OCI-LY7 (cell line): ENCODE data around the gene SGTB. TPM values are rescaled to one million over a fixed set of nuclear protein-coding genes. Genes with fewer than 3 reads are reported as not detected.
A peak's percentile ranks its signal among the peaks of the same experiment; 100 is the strongest.
"Not testable (repeated sequence)": the region's sequence is repeated elsewhere in the genome, so short reads cannot be mapped to it uniquely, and the experiment has no call there.

Source experiments
- BruUV-seq: library from RNA; stranded (reverse); fragments of 400-500 nt; replicated peaks from 2 replicates; lab custom pipeline; 2021; lab: Mats Ljungman, UMichigan
- CTCF ChIA-PET: fragments of 300-600 bp; sonication (Branson Sonifier 250); formaldehyde crosslinking; loops from one replicate; lab custom pipeline; 2022; ENCODE audit warnings: antibody characterized with exemption; ENCODE audit not compliant: unreplicated experiment; lab: Charles Lee
- POLR2A ChIA-PET: fragments of 300-600 bp; sonication (Branson Sonifier 250); formaldehyde crosslinking; loops from one replicate; lab custom pipeline; 2022; ENCODE audit warnings: antibody characterized with exemption; lab: Charles Lee
- DNase-seq: peaks from one replicate; pipeline ENCODE4 v3.0.0-alpha.2; 2015; ENCODE audit warnings: low spot score
- H2AFZ ChIP-seq: fragments of 200-600 bp; sonication (generic), shearing (Covaris generic); 2 replicates; pipeline ENCODE4 v1.6.1; 2014; ENCODE audit warnings: mild to moderate bottlenecking, antibody characterized with exemption, low read length, moderate library complexity
- H3K27ac ChIP-seq: fragments of 200-600 bp; sonication (generic); 2 replicates; pipeline ENCODE4 v1.5.1; 2014; ENCODE audit warnings: mixed run types, low read depth, mild to moderate bottlenecking, moderate library complexity, low read length, inconsistent platforms; ENCODE audit not compliant: poor library complexity, severe bottlenecking
- H3K36me3 ChIP-seq: fragments of 200-600 bp; sonication (generic); 2 replicates; pipeline ENCODE4 v1.6.1; 2014; ENCODE audit warnings: mild to moderate bottlenecking, antibody characterized with exemption, low read length, moderate library complexity, mixed read lengths; ENCODE audit not compliant: insufficient read depth
- H3K4me1 ChIP-seq: fragments of 200-600 bp; sonication (generic); 2 replicates; pipeline ENCODE4 v1.5.1; 2014; ENCODE audit warnings: mild to moderate bottlenecking, low read length; ENCODE audit not compliant: insufficient read depth, poor library complexity, severe bottlenecking
- H3K4me2 ChIP-seq: fragments of 200-600 bp; sonication (generic); 2 replicates; pipeline ENCODE4 v1.6.1; 2014; ENCODE audit warnings: mild to moderate bottlenecking, low read length
- H3K4me3 ChIP-seq: fragments of 200-600 bp; sonication (generic); 2 replicates; pipeline ENCODE4 v1.5.1; 2014; ENCODE audit warnings: mild to moderate bottlenecking, low read depth, low read length; ENCODE audit not compliant: poor library complexity, severe bottlenecking
- H3K79me2 ChIP-seq: fragments of 200-600 bp; sonication (generic); 2 replicates; pipeline ENCODE4 v1.6.1; 2016; ENCODE audit warnings: low read depth, mild to moderate bottlenecking, low read length, moderate library complexity, mixed read lengths; ENCODE audit not compliant: insufficient read depth
- H3K9me2 ChIP-seq: fragments of 200-600 bp; sonication (generic); 2 replicates; pipeline ENCODE4 v1.6.1; 2016; ENCODE audit warnings: mild to moderate bottlenecking, low read length, mixed read lengths; ENCODE audit not compliant: insufficient read depth
- H3K9me3 ChIP-seq: fragments of 200-600 bp; sonication (generic); 2 replicates; pipeline ENCODE4 v1.6.1; 2014; ENCODE audit warnings: mild to moderate bottlenecking, mixed run types, low read length, mixed read lengths
- H4K20me1 ChIP-seq: fragments of 200-600 bp; sonication (generic); 2 replicates; pipeline ENCODE4 v1.6.1; 2014; ENCODE audit warnings: mild to moderate bottlenecking, antibody characterized with exemption, low read length, moderate library complexity, mixed read lengths; ENCODE audit not compliant: insufficient read depth
- EZH2phosphoT487 ChIP-seq: fragments of 200-600 bp; sonication (generic); IDR thresholded peaks from 2 replicates; pipeline ENCODE4 v1.6.1; 2018; ENCODE audit warnings: low read depth, borderline replicate concordance, mild to moderate bottlenecking, mixed run types, antibody characterized with exemption, low read length, moderate library complexity, mixed read lengths
- intact Hi-C: fragments of 100-400 bp; cut with micrococcal nuclease; formaldehyde crosslinking; loops from one replicate; pipeline ENCODE4 v1.10.0; 2022; ENCODE audit not compliant: unreplicated experiment
- total RNA-seq, 2 experiments: library from RNA; depleted of rRNA in 1 of 2; stranded (reverse); fragments of >200 nt in 1 of 2; shearing (Covaris generic) in 1 of 2; gene quantifications; 2 replicates each; pipeline ENCODE4 v1.2.3, GENCODE V29; 2014 to 2022
- TF ChIP-seq, protein P1 (sequence below): fragments of 200-600 bp; sonication (generic); conservative IDR thresholded peaks from 2 replicates; pipeline ENCODE4 v1.5.1; 2014; ENCODE audit warnings: mild to moderate bottlenecking, antibody characterized with exemption, low read length, moderate library complexity, mixed read lengths

The SGTB gene
- total RNA-seq, 2 experiments from 2014 or later = 4.3 to 8.7 TPM

DNA sequence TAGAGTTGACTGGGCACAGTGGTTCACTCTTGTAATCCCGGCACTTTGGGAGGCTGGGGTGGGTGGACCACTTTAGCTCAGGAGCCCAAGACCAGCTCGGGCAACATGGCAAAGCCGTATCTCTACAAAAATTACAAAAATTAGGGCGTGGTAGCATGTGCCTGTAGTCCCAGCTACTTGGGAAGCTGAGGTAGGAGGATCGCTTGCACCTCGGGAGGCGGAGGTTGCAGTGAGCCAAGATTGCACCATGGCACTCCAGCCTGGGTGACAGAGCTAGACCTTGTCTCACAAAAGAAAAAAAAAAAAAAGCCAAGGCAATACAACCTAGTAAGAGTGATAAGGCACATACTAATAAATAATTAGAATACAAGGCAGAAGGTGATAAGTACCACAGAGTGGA, 15.9 kb upstream of the SGTB start:
- no peak overlapping the region for H2AFZ ChIP-seq
- CTCF ChIA-PET = no interaction called here
- no peaks in the 10 kb centered on the region; the same call in 1 of the 2 replicates for H3K9me3 ChIP-seq
- H3K27ac ChIP-seq = no peak overlapping the region
- H3K4me3 ChIP-seq = no peak overlapping the region
- no peak for TF ChIP-seq EZH2phosphoT487
- TF ChIP-seq, protein P1, sequence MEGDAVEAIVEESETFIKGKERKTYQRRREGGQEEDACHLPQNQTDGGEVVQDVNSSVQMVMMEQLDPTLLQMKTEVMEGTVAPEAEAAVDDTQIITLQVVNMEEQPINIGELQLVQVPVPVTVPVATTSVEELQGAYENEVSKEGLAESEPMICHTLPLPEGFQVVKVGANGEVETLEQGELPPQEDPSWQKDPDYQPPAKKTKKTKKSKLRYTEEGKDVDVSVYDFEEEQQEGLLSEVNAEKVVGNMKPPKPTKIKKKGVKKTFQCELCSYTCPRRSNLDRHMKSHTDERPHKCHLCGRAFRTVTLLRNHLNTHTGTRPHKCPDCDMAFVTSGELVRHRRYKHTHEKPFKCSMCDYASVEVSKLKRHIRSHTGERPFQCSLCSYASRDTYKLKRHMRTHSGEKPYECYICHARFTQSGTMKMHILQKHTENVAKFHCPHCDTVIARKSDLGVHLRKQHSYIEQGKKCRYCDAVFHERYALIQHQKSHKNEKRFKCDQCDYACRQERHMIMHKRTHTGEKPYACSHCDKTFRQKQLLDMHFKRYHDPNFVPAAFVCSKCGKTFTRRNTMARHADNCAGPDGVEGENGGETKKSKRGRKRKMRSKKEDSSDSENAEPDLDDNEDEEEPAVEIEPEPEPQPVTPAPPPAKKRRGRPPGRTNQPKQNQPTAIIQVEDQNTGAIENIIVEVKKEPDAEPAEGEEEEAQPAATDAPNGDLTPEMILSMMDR = no peak
- intact Hi-C loops = no loop called here
- H4K20me1 ChIP-seq = peaks cover 5% of the 10 kb centered on the region; the same call in 1 of the 2 replicates
- no peak overlapping the region for H3K4me2 ChIP-seq
- DNase-seq = no peak
- no peaks in the 10 kb centered on the region for H3K9me2 ChIP-seq
- no peaks in the 10 kb centered on the region for H3K36me3 ChIP-seq
- H3K79me2 ChIP-seq = peaks cover 12% of the 10 kb centered on the region
- POLR2A ChIA-PET = no interaction called here
- peaks cover 7% of the 10 kb centered on the region for H3K4me1 ChIP-seq
- BruUV-seq = no TSS peak

GRCh38 chr5:65736011-65736410, 14.1 kb upstream of the SGTB start:
- Histone ChIP-seq H3K4me2 (no peak overlapping the region), H3K9me3 (no peaks in the 10 kb centered on the region; the same call in 1 of the 2 replicates), H3K27ac (no peak overlapping the region), H3K9me2 (no peaks in the 10 kb centered on the region), H3K4me1 (peaks cover 13% of the 10 kb centered on the region), H2AFZ (no peak overlapping the region), H4K20me1 (no peaks in the 10 kb centered on the region), H3K4me3 (no peak overlapping the region), H3K79me2 (peaks cover 7% of the 10 kb centered on the region; the same call in 1 of the 2 replicates), H3K36me3 (no peaks in the 10 kb centered on the region)
- intact Hi-C loops = no loop called here
- TF ChIP-seq EZH2phosphoT487 = no peak
- TF ChIP-seq, protein P1 = no peak
- no TSS peak for BruUV-seq
- no peak for DNase-seq
- CTCF ChIA-PET = no interaction called here
- POLR2A ChIA-PET = interaction anchor here (1.3 kb wide), 1 partner anchor 10 kb away, joined by 3 read pairs; no protein-coding TSS in a partner anchor

DNA sequence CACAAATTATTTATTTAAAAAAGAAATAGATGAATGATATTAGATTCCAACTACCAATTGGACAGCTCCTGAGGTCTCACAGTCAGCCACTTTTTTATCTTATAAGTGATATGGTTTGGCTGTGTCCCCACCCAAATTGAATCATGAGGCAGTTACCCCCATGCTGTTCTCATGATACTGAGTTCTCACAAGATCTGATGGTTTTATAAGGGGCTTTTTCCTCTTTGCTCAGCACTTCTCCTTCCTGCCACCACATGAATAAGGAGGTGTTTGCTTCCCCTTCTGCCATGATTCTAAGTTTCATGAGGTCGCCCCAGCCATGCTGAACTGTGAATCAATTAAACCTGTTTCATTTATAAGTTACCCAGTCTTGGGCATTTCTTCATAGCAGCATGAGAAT, 13.0 kb upstream of the SGTB start:
- intact Hi-C loops = no loop called here
- CTCF ChIA-PET = no interaction called here
- H3K9me2 ChIP-seq = no peaks in the 10 kb centered on the region
- peak overlapping the region; percentile 35; the same call in 1 of the 2 replicates for H3K4me2 ChIP-seq
- no peaks in the 10 kb centered on the region for H4K20me1 ChIP-seq
- H3K36me3 ChIP-seq = no peaks in the 10 kb centered on the region
- H3K4me1 ChIP-seq = peaks cover 13% of the 10 kb centered on the region
- POLR2A ChIA-PET = interaction anchor here (0.6 to 1.1 kb wide), 4 partner anchors 14 to 647 kb away, joined by 3 to 10 read pairs (median 4); no protein-coding TSS in a partner anchor
- H2AFZ ChIP-seq = no peak overlapping the region
- peaks cover 7% of the 10 kb centered on the region; the same call in 1 of the 2 replicates for H3K79me2 ChIP-seq
- no peak overlapping the region for H3K27ac ChIP-seq
- no TSS peak for BruUV-seq
- DNase-seq = no peak
- TF ChIP-seq, protein P1 = no peak
- no peak for TF ChIP-seq EZH2phosphoT487
- no peaks in the 10 kb centered on the region; the same call in 1 of the 2 replicates for H3K9me3 ChIP-seq
- no peak overlapping the region for H3K4me3 ChIP-seq

DNA sequence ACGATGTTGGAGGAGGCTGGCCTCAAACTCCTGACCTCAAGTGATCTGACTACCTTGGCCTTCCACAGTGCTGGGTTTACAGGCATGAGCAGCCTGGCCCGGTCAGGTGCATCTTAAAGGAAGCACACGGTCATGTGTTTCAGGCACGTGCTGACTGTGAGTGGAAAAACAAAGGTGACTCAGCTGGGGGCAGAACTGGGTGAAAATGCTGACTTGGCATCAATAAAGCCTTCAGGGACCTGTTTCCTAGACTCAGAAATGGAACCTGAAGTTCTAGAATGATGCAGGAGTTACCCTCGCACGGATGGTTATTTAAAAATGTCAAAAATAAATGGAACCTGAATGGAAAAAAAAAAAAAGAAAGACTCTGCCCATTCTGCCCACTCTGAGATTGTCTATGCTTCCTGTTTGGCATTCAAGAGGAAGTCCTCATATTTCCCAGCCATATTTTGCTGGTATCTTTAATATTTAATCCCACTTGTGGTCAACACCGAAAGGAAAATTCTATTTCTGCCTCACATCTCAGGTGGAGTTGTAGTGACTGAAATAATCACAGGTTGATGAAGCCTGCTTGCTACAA, 12.4 kb upstream of the SGTB start:
- H3K27ac ChIP-seq, BruUV-seq, H4K20me1 ChIP-seq, H3K4me3 ChIP-seq, H3K9me2 ChIP-seq, H3K9me3 ChIP-seq, H3K36me3 ChIP-seq, DNase-seq, H2AFZ ChIP-seq, H3K79me2 ChIP-seq, intact Hi-C loops, CTCF ChIA-PET: not testable (repeated sequence)
- POLR2A ChIA-PET = interaction anchor here (0.6 to 0.7 kb wide), 2 partner anchors 13 to 648 kb away, joined by 4 to 10 read pairs; no protein-coding TSS in a partner anchor
- Histone ChIP-seq H3K4me1 (peaks cover 13% of the 10 kb centered on the region), H3K4me2 (peak overlapping the region; percentile 35)
